NT2/D1 (cell line): Measurements from ENCODE around the gene PLA2G2A.

Experiments used
- YY1 ChIP-seq: IDR thresholded peaks from 2 replicates; pipeline ENCODE4 v1.6.1; 2011; ENCODE audit not compliant: insufficient read length, insufficient read depth
- ZNF274 ChIP-seq: IDR thresholded peaks from 2 replicates; pipeline ENCODE4 v1.6.1; 2011; ENCODE audit warnings: mild to moderate bottlenecking, low read depth, low read length

- TF ChIP-seq YY1 = no peak
- TF ChIP-seq ZNF274 = no peak
These were observed 18.8 kb downstream of the PLA2G2A start for GRCh38 chr1:19960591-19960990.
